IMR-90 (cell line): Measurements from ENCODE around the gene CD163L1.

Experiments used
- CHD1 ChIP-seq: IDR thresholded peaks from 2 replicates; pipeline ENCODE4 v1.6.1; 2012; ENCODE audit warnings: low read depth, low read length, improper control_type of control experiment
- CTCF ChIP-seq: conservative IDR thresholded peaks from 2 replicates; pipeline ENCODE4 v1.5.1; 2012; ENCODE audit warnings: mild to moderate bottlenecking, low read depth, low read length, improper control_type of control experiment
- RCOR1 ChIP-seq: IDR thresholded peaks from 2 replicates; pipeline ENCODE4 v1.6.1; 2012; ENCODE audit warnings: mild to moderate bottlenecking, low read length, improper control_type of control experiment; ENCODE audit not compliant: insufficient replicate concordance

GRCh38 chr12:7339675-7340074, 104.3 kb downstream of the CD163L1 start:
- no peak for TF ChIP-seq RCOR1
- no peak for TF ChIP-seq CTCF
- no peak for TF ChIP-seq CHD1
